ENCODE results near the gene PCBP3.
"Not testable (repeated sequence)": the region's sequence is repeated elsewhere in the genome, so short reads cannot be mapped to it uniquely, and the experiment has no call there.

PCBP3 gene

GRCh38 chr21:45974073-45975019 is 330.8 kb downstream of the PCBP3 start:
- ATAC-seq = peak; percentile 27 to 36

GRCh38 chr21:45975020-45975666 is 331.6 kb downstream of the PCBP3 start:
- no peak for ATAC-seq

- not testable (repeated sequence) for ATAC-seq
Measured at GRCh38 chr21:45975667-45976409, 332.3 kb downstream of the PCBP3 start.

GRCh38 chr21:45976701-45977311 is 333.3 kb downstream of the PCBP3 start:
- ATAC-seq = no peak

- no peak for ATAC-seq
Measured at GRCh38 chr21:45977396-45977795, 333.9 kb downstream of the PCBP3 start.

GRCh38 chr21:45979141-45979631 is 335.7 kb downstream of the PCBP3 start:
- ATAC-seq = peak; percentile 30 to 34

- no peak for ATAC-seq
Measured at GRCh38 chr21:45979651-45980050, 336.1 kb downstream of the PCBP3 start.

- no peak for ATAC-seq
Measured at GRCh38 chr21:45980271-45980670, 336.7 kb downstream of the PCBP3 start.

GRCh38 chr21:45980697-45981096 is 337.2 kb downstream of the PCBP3 start:
- ATAC-seq = no peak

GRCh38 chr21:45981151-45982091 is 337.9 kb downstream of the PCBP3 start, which contains the start of gene COL6A1:
Gene COL6A1, plus strand, starts transcription at chr21:45981770. Its CDS starts 81 bp downstream, at chr21:45981851.
- peak; percentile 46 to 58 for ATAC-seq

GRCh38 chr21:45982092-45982757 is 338.7 kb downstream of the PCBP3 start:
- peak in 1 of 2 donors; percentile 8 for ATAC-seq

- ATAC-seq = no peak
Measured at GRCh38 chr21:45982758-45983648, 339.5 kb downstream of the PCBP3 start.

GRCh38 chr21:45983649-45983965 is 340.1 kb downstream of the PCBP3 start:
- no peak for ATAC-seq

GRCh38 chr21:45983981-45984551 is 340.5 kb downstream of the PCBP3 start:
- ATAC-seq = no peak

GRCh38 chr21:45984584-45985095 is 341.1 kb downstream of the PCBP3 start:
- no peak for ATAC-seq

- no peak for ATAC-seq
Measured at GRCh38 chr21:45985471-45986315, 342.2 kb downstream of the PCBP3 start.

- ATAC-seq = no peak
Measured at GRCh38 chr21:45986316-45987051, 343.0 kb downstream of the PCBP3 start.
